ENCODE measurements around the gene DIP2B.

- TF ChIP-seq CTCF (IDR thresholded peaks at IDR 0.05; ENCODE audit: insufficient read depth, low read length, poor library complexity, severe bottlenecking) (no peak), EZH2phosphoT487 (conservative IDR thresholded peaks at IDR 0.05; ENCODE audit: low read length) (no peak)
Observed at GRCh38 chr12:50784501-50784900, 279.7 kb downstream of the DIP2B start.

Measured in SU-DHL-6 (cell line).